Kidney (tissue), 14 donors: Measurements from ENCODE around the gene GAS6. TPM values are rescaled to one million over a fixed set of nuclear protein-coding genes. Genes with fewer than 3 reads are reported as not detected.

Experiments
- DNase-seq, 5 donors: peaks; one replicate each; pipeline ENCODE4 v3.0.0-alpha.2; 2013 to 2020
- FAIRE-seq: peaks from 2 replicates; lab custom pipeline; 2012; peaks lifted over from hg19 to GRCh38; lab: Jason Lieb, UNC
- H3K27ac ChIP-seq, 2 donors: one replicate each; pipeline ENCODE4 v1.7.0; 2013; ENCODE audit warnings: low read depth in 2 of 2, low read length in 2 of 2, inconsistent platforms in 1 of 2
- H3K27me3 ChIP-seq: one replicate; pipeline ENCODE4 v1.7.1; 2013; ENCODE audit warnings: low read length, inconsistent platforms; ENCODE audit not compliant: control insufficient read depth, insufficient read depth
- H3K36me3 ChIP-seq, 3 donors: one replicate each; pipeline versions ENCODE4 v1.7.0 to v1.7.1; 2013; ENCODE audit warnings: low read length in 3 of 3, control low read depth in 1 of 3, inconsistent platforms in 1 of 3; ENCODE audit not compliant: insufficient read depth in 3 of 3, control insufficient read depth in 2 of 3
- H3K4me1 ChIP-seq, 3 donors: one replicate each; pipeline versions ENCODE4 v1.7.0 to v1.7.1; 2013; ENCODE audit warnings: low read length in 3 of 3, inconsistent platforms in 1 of 3, low read depth in 1 of 3; ENCODE audit not compliant: control insufficient read depth in 2 of 3, insufficient read depth in 2 of 3
- H3K4me3 ChIP-seq, 3 donors: one replicate each; pipeline versions ENCODE4 v1.7.0 to v1.8.1; 2013; ENCODE audit warnings: low read length in 3 of 3, control low read depth in 1 of 3, inconsistent platforms in 1 of 3
- H3K9ac ChIP-seq, 3 donors: one replicate each; pipeline versions ENCODE4 v1.7.0 to v1.7.1; 2013; ENCODE audit warnings: low read length in 3 of 3, control low read depth in 1 of 3, inconsistent platforms in 1 of 3
- H3K9me3 ChIP-seq, 3 donors: one replicate each; pipeline versions ENCODE4 v1.7.0 to v1.7.1; 2013; ENCODE audit warnings: low read length in 3 of 3, control low read depth in 1 of 3, inconsistent platforms in 1 of 3; ENCODE audit not compliant: control insufficient read depth in 2 of 3, insufficient read depth in 1 of 3
- CTCF ChIP-seq: IDR thresholded peaks from 3 replicates; pipeline ENCODE4 v1.5.1; 2012; ENCODE audit warnings: mild to moderate bottlenecking, moderate library complexity, borderline replicate concordance; ENCODE audit not compliant: insufficient read depth; ENCODE audit errors: extremely low read depth
- intact Hi-C: fragments of 100-400 bp; cut with DNase I; formaldehyde crosslinking; loops from one replicate; pipeline ENCODE4 v1.11.1; 2022
- polyA plus RNA-seq: library from polyadenylated mRNA; stranded (reverse); fragments of 350-450 nt; fragmentation: Illumina TruSeq; extraction: RNeasy Lipid Tissue Mini Kit (QIAGEN cat#74804); gene quantifications from one replicate; pipeline ENCODE4 v1.2.3, GENCODE V29; 2014; ENCODE audit warnings: low read depth, low replicate concordance; ENCODE audit not compliant: insufficient read depth
- total RNA-seq: library from RNA; stranded (reverse); fragmentation: NEBNext Ultra II Directional; extraction: Animal tissue kit (Norgen Biotek cat#: 25700); gene quantifications from one replicate; pipeline ENCODE4 v1.2.1, GENCODE V29; 2021
- donor health status: control.
- donor health status: control.
- donor health status: control.
- donor health status: control.
- donor health status: control.
- donor health status: DM: yes; HTN: yes; CAD: no.
- donor health status: Normal renal cell carcinoma (clear cell type).

The GAS6 gene
- total and polyA plus RNA-seq, 2 donors from 2014 or later = 83.5 to 135 TPM

GRCh38 chr13:113849546-113849945, 14.3 kb downstream of the GAS6 start:
- no peak for TF ChIP-seq CTCF
- Histone ChIP-seq H3K9ac (no peak overlapping the region), H3K27ac (no peak overlapping the region), H3K36me3 (peaks cover 0 to 6% (median 6%) of the 10 kb centered on the region in 3 donors), H3K4me1 (peaks cover 0 to 25% (median 21%) of the 10 kb centered on the region in 3 donors), H3K27me3 (no peaks in the 10 kb centered on the region), H3K4me3 (no peak overlapping the region), H3K9me3 (no peaks in the 10 kb centered on the region)
- DNase-seq (no peak), FAIRE-seq (no peak)
- intact Hi-C loops = no loop called here

GRCh38 chr13:113848431-113849260, 15.2 kb downstream of the GAS6 start:
- no peaks in the 10 kb centered on the region for H3K27me3 ChIP-seq
- no peaks in the 10 kb centered on the region for H3K9me3 ChIP-seq
- DNase-seq (peak in 3 of 5 donors; percentile 8 to 64 (median 30)), FAIRE-seq (no peak)
- H3K36me3 ChIP-seq = peaks cover 0 to 6% (median 6%) of the 10 kb centered on the region in 3 donors
- H3K9ac ChIP-seq = no peak overlapping the region
- H3K4me3 ChIP-seq = no peak overlapping the region
- no peak for TF ChIP-seq CTCF
- intact Hi-C loops = no loop called here
- no peak overlapping the region for H3K27ac ChIP-seq
- H3K4me1 ChIP-seq = peaks cover 0 to 16% (median 12%) of the 10 kb centered on the region in 3 donors

GRCh38 chr13:113848020-113848419, 15.9 kb downstream of the GAS6 start:
- Histone ChIP-seq H3K4me3 (no peak overlapping the region), H3K4me1 (peaks cover 0 to 14% (median 8%) of the 10 kb centered on the region in 3 donors), H3K27me3 (no peaks in the 10 kb centered on the region), H3K9me3 (no peaks in the 10 kb centered on the region), H3K9ac (no peak overlapping the region), H3K27ac (no peak overlapping the region), H3K36me3 (peaks cover 0 to 6% (median 6%) of the 10 kb centered on the region in 3 donors)
- no peak for TF ChIP-seq CTCF
- peak in 2 of 5 donors; percentile 31 to 48 for DNase-seq
- intact Hi-C loops = no loop called here
- FAIRE-seq = no peak
